Embryonic facial prominence (tissue), 1 donor: ENCODE measurements around the gene NECAB2.
"Not testable (repeated sequence)": the region's sequence is repeated elsewhere in the genome, so short reads cannot be mapped to it uniquely, and the experiment has no call there.

Experiments used
- DNase-seq: peaks from one replicate; pipeline ENCODE4 v3.0.0-alpha.2; 2016; ENCODE audit errors: extremely low spot score

The NECAB2 gene

GRCh38 chr16:83936581-83937165 is 31.4 kb upstream of the NECAB2 start:
- no peak for DNase-seq

- no peak for DNase-seq
Observed at GRCh38 chr16:83937267-83937666, 30.8 kb upstream of the NECAB2 start.

- no peak for DNase-seq
Observed at GRCh38 chr16:83937922-83938885, 29.8 kb upstream of the NECAB2 start.

- DNase-seq: no peak
Observed at GRCh38 chr16:83939266-83939855, 28.7 kb upstream of the NECAB2 start.

- DNase-seq: no peak
Observed at GRCh38 chr16:83940119-83940518, 27.9 kb upstream of the NECAB2 start.

GRCh38 chr16:83940630-83941378 is 27.2 kb upstream of the NECAB2 start:
- DNase-seq: no peak

GRCh38 chr16:83941546-83941945 is 26.5 kb upstream of the NECAB2 start:
- not testable (repeated sequence) for DNase-seq

- DNase-seq: no peak
Observed at GRCh38 chr16:83942074-83942473, 26.0 kb upstream of the NECAB2 start.

- no peak for DNase-seq
Observed at GRCh38 chr16:83942815-83943515, 25.1 kb upstream of the NECAB2 start.

- no peak for DNase-seq
Observed at GRCh38 chr16:83943516-83944050, 24.5 kb upstream of the NECAB2 start.

GRCh38 chr16:83945587-83945986 is 22.5 kb upstream of the NECAB2 start:
- no peak for DNase-seq

- no peak for DNase-seq
Observed at GRCh38 chr16:83946154-83946780, 21.8 kb upstream of the NECAB2 start.

- DNase-seq: no peak
Observed at GRCh38 chr16:83946781-83947566, 21.1 kb upstream of the NECAB2 start.

GRCh38 chr16:83947642-83948234 is 20.3 kb upstream of the NECAB2 start:
- DNase-seq: no peak

GRCh38 chr16:83948914-83949723 is 18.9 kb upstream of the NECAB2 start:
- DNase-seq: no peak

GRCh38 chr16:83949724-83950001 is 18.4 kb upstream of the NECAB2 start:
- no peak for DNase-seq

GRCh38 chr16:83950862-83951399 is 17.1 kb upstream of the NECAB2 start:
- not testable (repeated sequence) for DNase-seq

- DNase-seq: no peak
Observed at GRCh38 chr16:83951544-83951943, 16.5 kb upstream of the NECAB2 start.

- DNase-seq: no peak
Observed at GRCh38 chr16:83952587-83952939, 15.5 kb upstream of the NECAB2 start.
